HG02852 (cell line): Measurements from ENCODE around the gene SMG1.
A peak's percentile ranks its signal among the peaks of the same experiment; 100 is the strongest.
"Not testable (repeated sequence)": the region's sequence is repeated elsewhere in the genome, so short reads cannot be mapped to it uniquely, and the experiment has no call there.

Experiments
- ATAC-seq: cut with Tn5 transposase; IDR thresholded peaks from one replicate; pipeline ENCODE4 v1.9.1; 2021; ENCODE audit warnings: mild to moderate bottlenecking, moderate library complexity; ENCODE audit not compliant: unreplicated experiment

Gene SMG1

DNA sequence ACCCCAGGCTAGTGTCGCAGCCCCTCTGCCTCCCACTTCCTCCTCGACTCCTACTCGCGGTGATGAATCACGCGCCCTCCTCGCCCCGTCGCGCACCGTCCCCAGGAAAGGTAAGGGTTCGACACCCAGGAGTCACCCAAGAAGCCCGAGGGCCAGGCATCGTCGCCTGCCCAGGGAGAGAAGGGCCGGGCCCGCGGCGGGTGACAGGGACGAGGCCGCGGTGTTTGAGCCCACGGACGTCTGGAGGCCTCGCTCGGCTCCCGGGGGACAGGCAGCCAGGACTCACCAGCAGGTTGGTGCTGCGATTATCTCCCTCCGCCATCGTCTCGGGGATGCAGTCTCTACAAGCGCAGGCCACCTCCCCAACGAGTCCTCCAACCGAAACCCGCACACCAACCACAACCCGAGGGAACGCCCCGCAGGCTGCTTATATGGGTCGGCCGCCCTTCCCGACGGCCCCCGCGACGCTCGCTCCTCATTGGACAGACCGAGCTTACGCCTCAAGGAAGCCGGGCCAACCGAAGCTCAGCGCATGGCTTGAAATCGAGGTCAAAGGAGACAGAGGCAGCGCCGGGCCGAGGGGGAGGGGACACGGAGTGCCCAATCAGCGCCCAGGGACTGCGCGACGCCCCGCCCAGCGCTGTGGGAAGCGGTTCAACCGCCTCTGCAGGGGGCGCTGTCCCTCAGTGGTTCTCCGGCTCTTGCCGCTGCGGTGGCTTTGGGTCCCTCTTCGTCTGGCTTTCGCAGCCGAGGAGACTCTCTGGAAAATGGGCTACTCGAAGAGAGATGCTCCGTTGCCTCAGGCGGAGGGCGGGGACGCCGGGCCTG is 124.8 kb downstream of the SMG1 start, which contains the start of gene ARL6IP1:
Gene ARL6IP1, minus strand, starts transcription at position 405 of the 828 bp plus-strand sequence. Its CDS starts 83 bp downstream, at position 322.
- peak; percentile 93 for ATAC-seq

DNA sequence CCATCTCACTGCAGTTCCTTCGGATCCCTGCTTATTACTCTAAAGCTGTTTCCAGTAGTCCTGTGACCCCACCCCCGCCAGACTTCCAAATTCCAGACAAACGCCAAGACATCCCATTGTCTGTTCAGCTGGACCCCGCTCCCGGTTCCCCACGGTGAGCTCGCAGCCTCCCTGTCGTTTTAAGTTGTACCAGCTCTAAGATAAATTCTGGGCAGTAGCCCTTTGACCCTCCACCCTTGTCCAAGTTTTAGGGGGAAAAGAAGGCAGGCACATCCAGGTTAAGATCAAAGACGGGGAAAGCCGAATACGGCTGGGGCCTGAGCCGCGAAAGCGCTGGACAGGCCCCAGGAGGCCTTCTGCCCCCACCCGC is 125.4 kb downstream of the SMG1 start:
- no peak for ATAC-seq

DNA sequence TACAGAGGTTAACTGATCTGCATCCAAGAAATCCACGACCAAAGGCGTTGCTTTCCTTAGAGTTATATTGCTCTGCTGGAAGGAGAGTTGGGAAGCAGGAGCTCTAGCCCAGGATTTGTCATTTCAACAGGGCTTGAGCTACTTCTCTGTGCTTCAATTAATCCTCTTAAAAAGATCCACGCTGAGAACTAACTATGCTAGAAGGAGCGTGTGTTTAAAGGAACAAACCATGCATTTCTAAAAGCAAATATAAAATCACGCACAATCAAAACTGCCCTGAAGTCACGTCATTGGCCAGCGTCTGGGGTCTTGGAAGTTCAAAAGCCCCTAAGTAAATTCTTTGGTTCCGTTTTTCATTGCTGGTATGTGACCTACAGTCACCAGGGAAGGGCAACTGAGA is 125.9 kb downstream of the SMG1 start:
- no peak for ATAC-seq

DNA sequence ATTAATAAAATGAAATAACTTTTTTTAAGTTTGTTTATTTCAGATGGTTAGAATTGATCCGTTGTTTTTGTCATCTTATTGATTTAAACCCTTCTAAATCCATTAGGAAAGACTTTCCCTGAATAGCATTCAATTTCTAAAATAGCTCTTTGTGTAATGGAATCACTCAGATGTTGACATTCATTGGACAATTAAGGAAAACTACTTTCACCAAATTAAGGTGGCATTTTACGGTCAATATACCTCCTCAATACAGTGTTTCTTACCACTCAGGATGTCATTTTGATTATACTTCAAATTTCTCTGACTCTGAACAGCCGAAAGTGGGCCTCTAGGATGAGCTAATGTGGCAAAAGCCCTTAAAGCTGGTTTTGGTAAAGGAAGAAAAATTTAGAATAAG is 126.7 kb downstream of the SMG1 start:
- no peak for ATAC-seq

- ATAC-seq, result no peak
Observed at GRCh38 chr16:18797746-18798145, 128.5 kb downstream of the SMG1 start.

- no peak for ATAC-seq
Observed at GRCh38 chr16:18796377-18796776, 129.8 kb downstream of the SMG1 start.

DNA sequence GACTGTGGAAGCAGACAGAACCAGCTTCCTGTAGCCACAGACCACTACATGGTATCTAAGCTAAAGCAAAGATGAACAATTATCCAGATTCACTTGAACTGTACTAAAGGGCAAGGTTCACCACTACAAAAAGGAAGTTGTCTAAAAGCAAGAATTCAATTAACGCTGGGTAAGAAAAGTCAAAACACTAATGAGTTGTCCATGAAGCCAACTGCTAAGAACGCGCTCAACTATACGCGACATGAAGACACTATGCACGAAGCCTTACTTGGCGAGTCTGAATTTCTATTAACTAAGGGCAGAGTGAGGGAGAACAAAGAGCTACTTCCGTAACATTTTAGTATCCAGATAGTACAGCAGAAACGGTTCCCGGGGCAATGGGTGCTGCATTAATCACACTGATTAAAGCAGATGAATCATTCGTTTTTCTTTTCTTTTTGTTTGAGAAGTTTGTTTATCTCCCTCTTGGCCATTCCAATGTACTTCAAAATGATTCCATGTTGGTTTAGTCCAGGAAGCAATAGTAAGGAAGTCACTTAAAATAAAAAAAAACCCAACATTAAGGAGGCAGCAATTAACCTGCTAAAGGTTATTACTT is 133.3 kb downstream of the SMG1 start:
- no peak for ATAC-seq

DNA sequence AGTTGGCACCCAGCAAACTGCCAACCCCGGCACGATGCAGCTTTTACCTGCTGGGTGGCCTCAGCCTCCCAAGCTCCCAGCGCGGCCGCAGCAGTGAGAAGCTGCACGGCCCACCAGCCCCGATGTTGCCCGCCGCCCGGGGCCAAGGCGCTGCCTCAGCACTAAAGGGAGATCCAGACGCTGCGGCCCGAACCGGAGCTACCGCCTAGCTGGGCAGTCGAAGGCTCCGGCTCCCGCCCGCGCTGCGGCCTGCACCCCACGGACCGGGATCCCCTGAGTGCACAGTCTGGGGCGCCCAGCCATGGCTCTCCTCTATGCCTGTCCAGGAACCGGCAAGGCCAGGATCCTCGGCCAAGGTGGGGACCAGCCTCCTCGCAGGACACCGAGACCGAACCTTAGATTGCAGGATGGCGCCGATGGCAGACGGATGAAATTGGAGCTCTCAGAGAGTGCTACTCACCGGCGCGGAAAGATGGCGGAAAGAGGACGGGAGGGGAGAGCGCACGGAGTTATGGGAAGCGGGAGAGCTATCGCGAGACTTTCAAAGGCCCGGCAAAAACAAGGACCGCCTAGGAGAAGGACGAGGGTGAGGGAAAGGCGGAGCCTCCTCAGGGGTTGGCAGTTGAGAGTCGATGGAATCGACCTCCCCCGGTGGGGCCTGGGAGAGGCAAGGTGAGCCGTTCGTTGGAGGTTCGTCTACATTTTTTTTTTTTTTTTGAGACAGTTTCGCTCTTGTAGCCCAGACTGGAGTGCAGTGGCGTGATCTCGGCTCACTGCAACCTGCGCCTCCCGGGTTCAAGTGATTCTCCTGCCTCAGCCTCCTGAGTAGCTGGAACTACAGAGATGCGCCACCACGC is 136.1 kb downstream of the SMG1 start, which contains the start of gene RPS15A:
Gene RPS15A, minus strand, starts transcription at position 485 of the 857 bp plus-strand sequence. CDS start 1,221 bp downstream, outside the sequence.
- ATAC-seq, result peak; percentile 82

DNA sequence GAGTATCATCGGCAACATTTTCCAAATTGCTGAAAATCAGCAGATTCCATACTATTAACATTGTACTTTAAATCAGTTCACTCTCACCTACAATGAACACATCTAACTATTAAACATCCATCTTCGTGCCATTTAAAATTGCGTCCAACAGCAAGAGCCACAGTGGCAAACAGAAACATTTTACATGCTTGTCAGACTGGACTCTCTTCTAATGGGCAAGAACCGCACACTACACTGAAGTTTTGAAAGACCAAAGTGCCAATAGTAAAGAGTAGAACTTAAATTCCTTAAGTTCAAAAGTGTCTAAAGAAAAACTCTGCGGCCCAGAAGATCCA is 136.7 kb downstream of the SMG1 start:
- no peak for ATAC-seq

DNA sequence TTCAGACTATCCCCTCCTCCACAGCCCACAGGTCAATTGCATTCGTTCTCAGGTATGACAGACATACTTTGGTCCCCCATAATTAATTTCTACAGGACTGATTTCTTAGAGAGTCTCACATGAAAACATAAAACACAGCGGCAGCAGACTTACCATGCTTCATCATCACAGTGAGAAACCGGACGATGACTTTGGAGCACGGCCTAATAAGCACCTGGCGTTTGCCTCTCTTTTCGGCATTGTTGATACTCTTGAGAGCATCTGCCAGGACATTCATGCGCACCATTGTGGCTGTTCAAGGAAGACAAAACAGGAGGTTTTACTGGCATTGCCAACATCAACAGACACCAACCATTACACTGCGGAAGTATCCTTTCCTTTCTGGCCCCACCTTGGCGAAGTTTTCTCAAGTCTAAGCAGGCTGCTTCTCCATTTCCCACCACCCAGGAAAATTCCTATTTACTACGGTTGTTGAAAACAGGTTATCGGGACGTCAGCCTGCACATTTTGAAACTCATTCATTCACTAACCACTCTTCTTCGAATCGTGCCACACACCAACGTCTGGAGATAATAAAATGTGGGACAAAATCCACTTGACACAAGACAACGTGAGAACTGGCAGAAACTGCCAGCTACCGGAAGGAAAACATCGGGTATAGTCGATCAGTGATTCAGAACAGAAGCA is 137.2 kb downstream of the SMG1 start:
- no peak for ATAC-seq

DNA sequence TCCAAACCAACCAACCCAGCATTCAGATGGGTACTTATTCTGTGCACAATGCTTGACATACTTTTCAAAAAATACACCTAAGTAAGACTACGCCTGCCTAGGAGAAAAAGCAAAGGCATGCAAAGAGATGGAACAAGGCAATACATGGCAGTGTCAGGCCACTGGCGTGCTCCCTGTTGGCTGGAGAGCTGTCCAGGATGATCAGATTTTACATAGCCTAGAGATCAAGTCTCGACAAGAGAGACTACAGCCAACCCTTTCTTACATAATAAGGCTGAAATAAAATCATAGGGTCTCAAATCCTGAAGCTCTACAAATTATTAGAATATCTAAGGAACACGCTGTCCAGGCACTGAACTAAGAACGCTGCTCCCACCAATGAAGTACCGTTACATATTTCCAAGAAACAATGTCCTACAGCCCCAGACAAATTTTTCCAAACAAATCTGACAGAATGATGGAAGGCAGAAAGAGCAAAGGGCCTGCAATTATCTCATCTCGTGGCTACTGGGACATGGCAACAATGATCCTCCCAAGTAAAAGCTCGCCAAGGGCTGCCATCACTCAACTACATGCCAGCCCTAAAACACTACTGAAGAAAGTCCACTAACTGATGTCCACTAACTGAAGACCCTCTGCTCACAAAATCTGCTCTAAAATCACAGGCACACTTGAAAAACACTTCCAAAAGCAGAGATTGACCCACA is 141.1 kb downstream of the SMG1 start:
- no peak for ATAC-seq

DNA sequence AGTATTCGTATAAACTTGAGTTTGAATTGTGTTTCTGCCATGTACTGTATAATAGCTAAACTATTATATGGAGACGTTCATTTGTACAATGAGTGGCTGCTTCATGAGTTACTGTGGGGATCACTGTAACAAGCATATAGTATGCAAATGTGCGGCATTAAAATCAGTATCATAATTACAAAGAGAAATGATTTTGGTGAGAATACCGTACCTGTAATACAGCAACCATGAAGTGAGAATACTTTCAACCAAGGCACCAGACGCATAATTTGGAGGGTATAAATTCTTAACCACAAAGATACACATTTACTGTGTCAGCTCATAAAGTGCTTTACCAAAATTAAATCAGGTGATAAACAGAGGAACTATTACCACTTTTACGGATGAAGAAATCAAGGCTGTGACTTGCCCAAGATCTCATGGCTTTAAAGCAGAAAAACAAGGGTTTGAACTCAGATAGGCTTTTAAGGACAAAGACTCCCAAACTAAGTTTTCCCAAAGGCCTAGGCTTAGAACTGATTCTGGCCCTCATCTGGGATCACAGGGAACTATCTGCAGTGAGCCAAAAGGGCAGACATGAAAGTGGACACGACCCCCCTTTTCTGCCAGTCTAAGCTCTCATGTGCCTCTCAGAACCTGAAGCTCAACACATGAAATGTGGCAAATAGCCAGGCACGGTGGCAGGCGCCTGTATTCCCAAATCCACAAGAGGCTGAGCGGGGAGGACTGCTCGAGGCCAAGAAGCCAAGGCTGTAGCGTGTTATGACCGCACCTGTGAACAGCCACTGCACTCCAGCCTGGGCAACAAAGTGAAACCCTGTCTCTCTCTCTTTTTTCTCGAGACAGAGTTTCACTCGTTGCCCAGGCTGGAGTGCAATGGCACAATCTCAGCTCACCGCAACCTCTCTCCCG is 142.5 kb downstream of the SMG1 start:
- ATAC-seq, result no peak

DNA sequence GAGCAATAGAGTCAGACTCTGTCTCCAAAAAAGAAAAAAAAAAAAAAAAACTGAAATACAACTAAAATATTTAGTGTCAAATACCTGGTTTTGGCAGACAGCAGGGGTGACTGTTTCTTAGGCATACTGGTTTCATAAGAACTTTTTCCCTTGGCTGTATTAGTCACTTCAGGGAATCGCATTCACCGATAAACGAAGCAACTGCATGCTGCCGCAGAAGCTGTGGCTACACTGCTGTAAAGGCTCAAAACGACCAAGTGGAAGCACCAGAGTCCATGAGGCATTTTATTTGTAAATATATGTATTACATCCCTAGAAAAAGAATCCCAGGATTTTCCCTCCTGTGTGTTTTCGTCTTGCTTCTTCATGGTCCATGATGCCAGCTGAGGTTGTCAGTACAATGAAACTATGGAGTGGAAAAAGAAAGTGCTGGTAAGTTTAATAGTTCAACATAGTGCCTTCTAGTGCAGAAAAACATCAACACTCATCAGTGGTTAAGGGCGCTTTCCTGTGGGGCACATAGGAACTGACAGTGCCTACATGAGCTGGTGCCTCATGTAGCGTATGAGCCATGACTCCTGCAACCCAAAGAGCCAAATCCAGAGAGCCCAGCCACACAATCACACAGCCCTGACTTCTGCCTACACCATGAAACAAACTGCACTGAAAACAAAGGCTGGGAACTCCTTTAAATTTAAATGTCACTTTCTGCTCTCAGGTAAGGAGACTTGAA is 143.3 kb downstream of the SMG1 start:
- no peak for ATAC-seq

DNA sequence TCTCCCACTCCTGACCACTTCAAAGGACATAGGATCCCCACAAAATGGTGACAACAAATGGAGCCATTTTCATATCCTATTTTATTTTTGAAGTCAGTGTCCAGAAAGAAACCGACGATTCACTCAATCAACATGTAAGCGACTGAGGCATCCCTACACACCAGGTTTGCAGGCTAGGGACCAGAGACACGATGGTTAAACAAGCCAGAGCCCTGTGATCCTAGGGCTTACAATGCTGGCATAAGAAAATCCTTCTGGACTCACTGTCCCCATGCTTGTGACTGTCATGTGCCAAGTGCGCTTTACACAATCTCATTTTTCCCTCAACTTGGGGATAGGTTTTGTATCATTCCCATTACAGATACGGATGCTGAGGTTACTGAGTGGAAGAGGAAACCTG is 145.0 kb downstream of the SMG1 start:
- not testable (repeated sequence) for ATAC-seq

DNA sequence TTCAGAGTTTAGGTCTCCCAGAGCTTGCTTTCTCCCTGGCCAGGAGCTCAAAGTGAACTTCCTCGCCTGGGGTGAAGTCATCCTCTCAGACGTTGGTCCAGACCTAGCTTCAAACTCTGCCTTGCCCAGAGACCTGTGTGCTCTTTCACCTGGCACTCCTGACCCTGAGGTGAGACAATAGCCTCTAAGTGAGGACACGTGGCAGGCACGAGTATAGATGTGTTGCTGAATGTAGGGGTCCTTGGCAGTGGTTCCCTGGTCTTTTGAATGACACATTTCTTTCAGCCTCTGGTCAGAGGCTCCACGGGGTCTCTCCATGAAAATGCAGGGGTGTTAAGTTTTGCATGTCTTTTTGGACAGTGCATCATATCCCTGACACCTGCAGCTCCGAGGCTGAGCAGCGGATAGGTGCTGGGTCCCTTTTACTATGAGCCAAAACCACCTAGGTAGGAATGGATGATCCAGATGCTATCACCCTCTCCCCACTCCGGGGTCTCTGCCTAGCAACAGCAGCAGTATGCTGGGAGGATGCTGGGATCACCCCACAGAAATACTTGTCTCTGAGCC is 145.7 kb downstream of the SMG1 start:
- ATAC-seq, result not testable (repeated sequence)

DNA sequence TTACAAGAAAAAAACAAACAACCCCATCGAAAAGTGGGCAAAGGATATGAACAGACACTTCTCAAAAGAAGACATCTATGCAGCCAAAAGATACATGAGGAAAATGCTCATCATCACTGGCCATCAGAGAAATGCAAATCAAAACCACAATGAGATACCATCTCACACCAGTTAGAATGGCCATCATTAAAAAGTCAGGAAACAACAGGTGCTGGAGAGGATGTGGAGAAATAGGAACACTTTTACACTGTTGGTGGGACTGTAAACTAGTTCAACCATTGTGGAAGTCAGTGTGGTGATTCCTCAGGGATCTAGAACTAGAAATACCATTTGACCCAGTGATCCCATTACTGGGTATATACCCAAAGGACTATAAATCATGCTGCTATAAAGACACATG is 148.5 kb downstream of the SMG1 start:
- ATAC-seq, result not testable (repeated sequence)

DNA sequence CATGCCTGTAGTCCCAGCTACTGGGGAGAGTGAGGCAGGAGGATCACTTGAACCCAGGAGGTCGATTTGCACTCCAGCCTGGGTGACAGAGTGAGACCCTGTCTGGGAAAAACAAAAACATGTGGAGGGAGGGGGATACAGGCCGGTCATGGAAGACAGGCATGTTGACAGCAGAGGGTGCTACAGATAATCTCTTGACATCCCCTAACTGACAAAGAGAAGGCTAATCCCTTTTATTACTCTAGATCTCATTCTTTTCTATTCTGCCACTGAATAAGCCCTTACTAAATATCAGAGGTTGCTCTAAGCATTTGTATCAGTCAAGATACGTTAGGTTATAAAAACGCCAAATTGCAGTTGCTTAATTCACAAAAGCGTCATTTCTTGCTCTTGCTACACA is 149.9 kb downstream of the SMG1 start:
- ATAC-seq, result not testable (repeated sequence)

DNA sequence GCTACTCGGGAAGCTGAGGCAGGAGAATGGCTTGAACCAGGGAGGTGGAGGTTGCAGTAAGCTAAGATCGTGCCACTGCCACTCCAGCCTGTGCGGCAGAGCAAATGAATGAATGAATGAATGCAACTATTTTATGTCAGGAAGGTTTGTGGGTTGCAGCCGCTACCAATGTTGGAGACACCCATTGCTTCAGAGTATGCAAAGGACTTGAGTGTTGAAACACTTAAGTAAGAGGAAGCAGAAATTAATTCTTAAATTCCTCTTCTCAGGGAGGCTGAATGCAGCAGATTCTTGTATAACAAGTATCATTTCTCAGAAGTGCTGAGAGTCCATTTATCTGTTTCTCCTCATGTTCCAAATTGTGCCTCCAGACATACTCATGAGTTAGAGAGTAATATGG is 151.6 kb downstream of the SMG1 start:
- not testable (repeated sequence) for ATAC-seq
